ENCODE results near the gene TCHHL1. TPM values are rescaled to one million over a fixed set of nuclear protein-coding genes. Genes with fewer than 3 reads are reported as not detected.

TCHHL1 gene
- total and polyA plus RNA-seq, 2 of the 13 experiments (the other 11 are each of a cell fraction or from before 2014, with no cell fraction given), result not detected

- TF ChIP-seq LCORL (IDR thresholded peaks at IDR 0.05) (no peak), LCORL (CRISPR knock-in tag; IDR thresholded peaks at IDR 0.05) (no peak), HNRNPUL1 (IDR thresholded peaks at IDR 0.05; ENCODE audit: low read depth, low read length) (no peak)
Measured at GRCh38 chr1:152044386-152044785, 44.5 kb downstream of the TCHHL1 start (continued).

DNA sequence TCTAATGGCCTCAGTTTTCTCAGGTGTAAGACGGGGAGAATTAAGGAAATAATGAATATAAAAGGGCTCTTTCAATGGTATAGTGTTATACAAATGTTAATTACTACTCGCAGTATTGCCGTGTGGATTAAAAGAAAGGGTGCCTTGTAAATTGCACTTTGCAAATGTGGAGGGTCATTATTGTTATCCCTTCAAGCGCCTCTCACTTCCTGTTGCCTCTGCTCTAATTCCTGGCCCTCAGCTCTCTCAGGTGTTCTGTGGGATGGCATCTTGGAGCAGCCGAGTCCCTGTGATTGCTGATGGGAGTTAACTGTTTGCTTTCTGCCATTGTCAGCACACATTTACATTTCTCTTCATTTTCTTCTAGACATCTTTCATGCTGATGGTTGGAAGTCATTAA, 45.0 kb downstream of the TCHHL1 start:
- no TSS peak for BruUV-seq (replicated peaks)
- Histone ChIP-seq H3K36me3 (replicated peaks in 1 of 2; ENCODE audit: control insufficient read depth in 1 of 2, insufficient read depth in 2 of 2, low read length in 2 of 2) (no peaks in the 10 kb centered on the region), H2AFZ (ENCODE audit: low read length) (no peak overlapping the region), H3K79me2 (ENCODE audit: insufficient read depth, low read length) (no peaks in the 10 kb centered on the region), H3K4me3 (replicated peaks in 1 of 3; ENCODE audit: insufficient read depth in 1 of 3, low read depth in 2 of 3, low read length in 3 of 3) (no peak overlapping the region), H4K20me1 (ENCODE audit: insufficient read depth, low read length) (no peaks in the 10 kb centered on the region), H3K27ac (ENCODE audit: extremely low read length, insufficient read depth, low read length) (no peak overlapping the region), H3K9ac (ENCODE audit: insufficient read depth, low read depth, low read length) (no peak overlapping the region), H3K4me2 (ENCODE audit: low read depth, low read length) (no peak overlapping the region), H3K27me3 (ENCODE audit: control insufficient read depth in 1 of 2, insufficient read depth in 2 of 2, low read length in 2 of 2) (peaks cover 0 to 25% of the 10 kb centered on the region in 2 experiments; a peak in 1 of 5 replicates), H3K4me1 (ENCODE audit: insufficient read depth, low read length) (peaks cover 17% of the 10 kb centered on the region), H3K9me3 (ENCODE audit: low read length) (no peaks in the 10 kb centered on the region)
- intact Hi-C loops (cut with micrococcal nuclease; ENCODE audit: unreplicated experiment) (no loop called here), in situ Hi-C loops (cut with HindIII; ENCODE audit: extremely low pct_ligation_motif_present, low pct_unique_long_range_greater_than_20kb) (no loop called here)
- FAIRE-seq (no peak), ATAC-seq (no peak), DNase-seq (ENCODE audit: low spot score) (no peak)
- CTCF ChIA-PET (ENCODE audit: low intra/inter-chr PET ratio, low total read pairs), result no interaction called here
- WGBS (ENCODE audit: low lambda C conversion rate), result 39% methylated on average over 5 of the region's 5 CpGs
- POLR2A ChIA-PET, result no interaction called here
- TF ChIP-seq ZNF761 (CRISPR knock-in tag; conservative IDR thresholded peaks at IDR 0.05), result no peak
- no peak for TF ChIP-seq TMF1 (CRISPR knock-in tag; IDR thresholded peaks at IDR 0.05; ENCODE audit: low read depth)
- TF ChIP-seq, protein P1, sequence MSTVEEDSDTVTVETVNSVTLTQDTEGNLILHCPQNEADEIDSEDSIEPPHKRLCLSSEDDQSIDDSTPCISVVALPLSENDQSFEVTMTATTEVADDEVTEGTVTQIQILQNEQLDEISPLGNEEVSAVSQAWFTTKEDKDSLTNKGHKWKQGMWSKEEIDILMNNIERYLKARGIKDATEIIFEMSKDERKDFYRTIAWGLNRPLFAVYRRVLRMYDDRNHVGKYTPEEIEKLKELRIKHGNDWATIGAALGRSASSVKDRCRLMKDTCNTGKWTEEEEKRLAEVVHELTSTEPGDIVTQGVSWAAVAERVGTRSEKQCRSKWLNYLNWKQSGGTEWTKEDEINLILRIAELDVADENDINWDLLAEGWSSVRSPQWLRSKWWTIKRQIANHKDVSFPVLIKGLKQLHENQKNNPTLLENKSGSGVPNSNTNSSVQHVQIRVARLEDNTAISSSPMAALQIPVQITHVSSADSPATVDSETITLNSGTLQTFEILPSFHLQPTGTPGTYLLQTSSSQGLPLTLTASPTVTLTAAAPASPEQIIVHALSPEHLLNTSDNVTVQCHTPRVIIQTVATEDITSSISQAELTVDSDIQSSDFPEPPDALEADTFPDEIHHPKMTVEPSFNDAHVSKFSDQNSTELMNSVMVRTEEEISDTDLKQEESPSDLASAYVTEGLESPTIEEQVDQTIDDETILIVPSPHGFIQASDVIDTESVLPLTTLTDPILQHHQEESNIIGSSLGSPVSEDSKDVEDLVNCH (CRISPR knock-in tag; IDR thresholded peaks at IDR 0.05), result no peak
- TF ChIP-seq, protein P2, sequence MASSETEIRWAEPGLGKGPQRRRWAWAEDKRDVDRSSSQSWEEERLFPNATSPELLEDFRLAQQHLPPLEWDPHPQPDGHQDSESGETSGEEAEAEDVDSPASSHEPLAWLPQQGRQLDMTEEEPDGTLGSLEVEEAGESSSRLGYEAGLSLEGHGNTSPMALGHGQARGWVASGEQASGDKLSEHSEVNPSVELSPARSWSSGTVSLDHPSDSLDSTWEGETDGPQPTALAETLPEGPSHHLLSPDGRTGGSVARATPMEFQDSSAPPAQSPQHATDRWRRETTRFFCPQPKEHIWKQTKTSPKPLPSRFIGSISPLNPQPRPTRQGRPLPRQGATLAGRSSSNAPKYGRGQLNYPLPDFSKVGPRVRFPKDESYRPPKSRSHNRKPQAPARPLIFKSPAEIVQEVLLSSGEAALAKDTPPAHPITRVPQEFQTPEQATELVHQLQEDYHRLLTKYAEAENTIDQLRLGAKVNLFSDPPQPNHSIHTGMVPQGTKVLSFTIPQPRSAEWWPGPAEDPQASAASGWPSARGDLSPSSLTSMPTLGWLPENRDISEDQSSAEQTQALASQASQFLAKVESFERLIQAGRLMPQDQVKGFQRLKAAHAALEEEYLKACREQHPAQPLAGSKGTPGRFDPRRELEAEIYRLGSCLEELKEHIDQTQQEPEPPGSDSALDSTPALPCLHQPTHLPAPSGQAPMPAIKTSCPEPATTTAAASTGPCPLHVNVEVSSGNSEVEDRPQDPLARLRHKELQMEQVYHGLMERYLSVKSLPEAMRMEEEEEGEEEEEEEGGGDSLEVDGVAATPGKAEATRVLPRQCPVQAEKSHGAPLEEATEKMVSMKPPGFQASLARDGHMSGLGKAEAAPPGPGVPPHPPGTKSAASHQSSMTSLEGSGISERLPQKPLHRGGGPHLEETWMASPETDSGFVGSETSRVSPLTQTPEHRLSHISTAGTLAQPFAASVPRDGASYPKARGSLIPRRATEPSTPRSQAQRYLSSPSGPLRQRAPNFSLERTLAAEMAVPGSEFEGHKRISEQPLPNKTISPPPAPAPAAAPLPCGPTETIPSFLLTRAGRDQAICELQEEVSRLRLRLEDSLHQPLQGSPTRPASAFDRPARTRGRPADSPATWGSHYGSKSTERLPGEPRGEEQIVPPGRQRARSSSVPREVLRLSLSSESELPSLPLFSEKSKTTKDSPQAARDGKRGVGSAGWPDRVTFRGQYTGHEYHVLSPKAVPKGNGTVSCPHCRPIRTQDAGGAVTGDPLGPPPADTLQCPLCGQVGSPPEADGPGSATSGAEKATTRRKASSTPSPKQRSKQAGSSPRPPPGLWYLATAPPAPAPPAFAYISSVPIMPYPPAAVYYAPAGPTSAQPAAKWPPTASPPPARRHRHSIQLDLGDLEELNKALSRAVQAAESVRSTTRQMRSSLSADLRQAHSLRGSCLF (CRISPR knock-in tag; IDR thresholded peaks at IDR 0.05; ENCODE audit: borderline replicate concordance), result no peak
- no peak for TF ChIP-seq ZNF264 (CRISPR knock-in tag; IDR thresholded peaks at IDR 0.05)
- no peak for TF ChIP-seq ZNF710 (CRISPR knock-in tag; IDR thresholded peaks at IDR 0.05; ENCODE audit: borderline replicate concordance)
- no peak for TF ChIP-seq ZNF44 (CRISPR knock-in tag; IDR thresholded peaks at IDR 0.05)
- no peak for TF ChIP-seq NR2F2 (IDR thresholded peaks at IDR 0.05; ENCODE audit: borderline replicate concordance, low read depth)
- no peak for TF ChIP-seq NFKB2 (CRISPR knock-in tag; IDR thresholded peaks at IDR 0.05; ENCODE audit: borderline replicate concordance)
- TF ChIP-seq, protein P3, sequence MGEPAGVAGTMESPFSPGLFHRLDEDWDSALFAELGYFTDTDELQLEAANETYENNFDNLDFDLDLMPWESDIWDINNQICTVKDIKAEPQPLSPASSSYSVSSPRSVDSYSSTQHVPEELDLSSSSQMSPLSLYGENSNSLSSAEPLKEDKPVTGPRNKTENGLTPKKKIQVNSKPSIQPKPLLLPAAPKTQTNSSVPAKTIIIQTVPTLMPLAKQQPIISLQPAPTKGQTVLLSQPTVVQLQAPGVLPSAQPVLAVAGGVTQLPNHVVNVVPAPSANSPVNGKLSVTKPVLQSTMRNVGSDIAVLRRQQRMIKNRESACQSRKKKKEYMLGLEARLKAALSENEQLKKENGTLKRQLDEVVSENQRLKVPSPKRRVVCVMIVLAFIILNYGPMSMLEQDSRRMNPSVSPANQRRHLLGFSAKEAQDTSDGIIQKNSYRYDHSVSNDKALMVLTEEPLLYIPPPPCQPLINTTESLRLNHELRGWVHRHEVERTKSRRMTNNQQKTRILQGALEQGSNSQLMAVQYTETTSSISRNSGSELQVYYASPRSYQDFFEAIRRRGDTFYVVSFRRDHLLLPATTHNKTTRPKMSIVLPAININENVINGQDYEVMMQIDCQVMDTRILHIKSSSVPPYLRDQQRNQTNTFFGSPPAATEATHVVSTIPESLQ (CRISPR knock-in tag; conservative IDR thresholded peaks at IDR 0.05), result no peak

Data from HepG2 (cell line).